Activated CD4-positive, alpha-beta T cell treated with anti-CD3 and anti-CD28 coated beads, Interleukin-2, amount 10 ng/mL, durations not matched to agents 7 days and 5 days (primary cell): ENCODE measurements around the gene CASP12. TPM values are rescaled to one million over a fixed set of nuclear protein-coding genes. Genes with fewer than 3 reads are reported as not detected.
"Not testable (repeated sequence)": the region's sequence is repeated elsewhere in the genome, so short reads cannot be mapped to it uniquely, and the experiment has no call there.

ENCODE experiments used
- CTCF ChIA-PET: fragments of 350-600 bp; sonication (Branson Sonifier 250); formaldehyde crosslinking; loops from one replicate; lab custom pipeline; 2021; ENCODE audit warnings: antibody characterized with exemption; lab: Charles Lee
- POLR2A ChIA-PET: fragments of 350-600 bp; sonication (Branson Sonifier 250); formaldehyde crosslinking; loops from one replicate; lab custom pipeline; 2021; ENCODE audit warnings: antibody characterized with exemption; lab: Charles Lee
- DNase-seq: peaks from one replicate; pipeline ENCODE4 v3.0.0-alpha.2; 2020
- H3K27ac Mint-ChIP-seq: one replicate; pipeline ENCODE4 v1.8.0; 2021; ENCODE audit warnings: mild to moderate bottlenecking, moderate library complexity, mixed read lengths
- H3K27me3 Mint-ChIP-seq: one replicate; pipeline ENCODE4 v1.8.0; 2021; ENCODE audit warnings: mixed read lengths
- H3K36me3 Mint-ChIP-seq: one replicate; pipeline ENCODE4 v1.8.0; 2021; ENCODE audit warnings: low read depth, mixed read lengths
- H3K4me1 Mint-ChIP-seq: one replicate; pipeline ENCODE4 v1.8.0; 2021; ENCODE audit warnings: mixed read lengths
- H3K4me3 Mint-ChIP-seq: one replicate; pipeline ENCODE4 v1.8.0; 2021; ENCODE audit warnings: mild to moderate bottlenecking, moderate library complexity, mixed read lengths
- H3K9me3 Mint-ChIP-seq: one replicate; pipeline ENCODE4 v1.8.0; 2021; ENCODE audit warnings: mixed read lengths
- total RNA-seq, 2 experiments: library from RNA; stranded (reverse); gene quantifications; one replicate each; pipeline ENCODE4 v1.2.3, GENCODE V29; 2021

The CASP12 gene
- total RNA-seq = not detected

DNA sequence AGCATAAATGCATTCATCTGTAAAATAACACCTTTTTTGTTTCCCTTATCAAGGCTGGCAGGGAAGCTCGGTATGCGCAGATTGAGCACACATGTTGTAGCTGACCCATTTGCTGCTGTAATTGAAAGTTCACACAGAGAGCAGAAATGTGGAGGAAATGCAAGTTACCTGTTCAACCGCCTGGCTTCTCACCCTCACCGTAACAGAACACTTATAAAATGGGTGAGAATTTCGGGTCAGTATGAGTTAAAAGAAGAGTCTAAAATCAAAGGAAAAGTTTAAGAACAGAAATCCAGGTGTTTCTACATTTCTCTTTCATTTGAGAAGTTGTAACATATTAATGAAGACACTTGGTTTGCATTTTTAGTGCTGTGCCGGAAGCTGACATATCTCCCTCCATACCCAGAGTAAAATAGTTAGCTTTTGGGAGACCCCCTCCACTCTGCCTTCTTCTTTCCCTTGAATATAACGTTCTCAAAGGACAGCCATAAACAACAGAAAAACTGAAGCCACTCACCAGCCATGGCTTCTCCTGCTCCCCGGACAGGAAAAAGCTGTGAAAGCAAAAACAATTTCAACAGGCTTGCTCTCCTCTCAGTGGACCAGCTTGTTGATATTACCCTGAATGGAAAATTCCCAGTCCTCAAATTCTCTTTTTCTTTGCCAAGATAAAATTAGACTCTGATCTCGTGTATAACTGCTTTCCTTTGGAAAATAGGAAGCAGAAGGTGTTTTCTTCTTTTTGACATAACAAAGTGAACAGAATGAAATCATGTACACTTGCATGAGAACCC, at the start of gene CASP12:
Gene CASP12 (minus strand): TSS at position 570 of the 794 bp plus-strand sequence.
- Mint-ChIP-seq H3K9me3 (peaks cover 7% of the 10 kb centered on the region), H3K27me3 (peaks cover 2% of the 10 kb centered on the region), H3K27ac (peak within 1 kb of the TSS; percentile 47), H3K4me1 (peaks cover 17% of the 10 kb centered on the region), H3K36me3 (peaks cover 7% of the 10 kb centered on the region), H3K4me3 (no peak within 1 kb of the TSS)
- ChIA-PET CTCF (interaction anchor here (1.5 kb wide), 1 partner anchor 12 kb away, joined by 3 read pairs; no protein-coding TSS in a partner anchor), POLR2A (no interaction called here)
- no peak for DNase-seq

DNA sequence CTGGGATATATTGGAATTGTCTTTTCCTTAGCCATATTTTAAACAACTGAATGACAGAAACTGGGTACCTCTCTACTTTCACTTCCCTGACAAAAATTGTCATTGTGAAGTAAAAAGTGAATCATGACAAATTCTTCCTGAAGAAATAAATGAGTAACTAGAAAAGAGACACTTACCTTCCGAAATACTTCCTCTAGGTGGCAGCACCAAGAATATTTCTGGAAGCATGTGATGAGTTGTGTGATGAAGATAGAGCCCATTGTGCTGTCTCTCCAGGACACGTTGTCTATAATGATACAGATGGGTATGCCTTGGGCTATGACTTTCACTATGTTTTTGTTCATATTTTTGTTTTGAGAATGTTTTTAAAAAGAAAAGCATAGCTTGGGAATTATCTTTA, 48.6 kb upstream of the CASP12 start:
- CTCF ChIA-PET = no interaction called here

DNA sequence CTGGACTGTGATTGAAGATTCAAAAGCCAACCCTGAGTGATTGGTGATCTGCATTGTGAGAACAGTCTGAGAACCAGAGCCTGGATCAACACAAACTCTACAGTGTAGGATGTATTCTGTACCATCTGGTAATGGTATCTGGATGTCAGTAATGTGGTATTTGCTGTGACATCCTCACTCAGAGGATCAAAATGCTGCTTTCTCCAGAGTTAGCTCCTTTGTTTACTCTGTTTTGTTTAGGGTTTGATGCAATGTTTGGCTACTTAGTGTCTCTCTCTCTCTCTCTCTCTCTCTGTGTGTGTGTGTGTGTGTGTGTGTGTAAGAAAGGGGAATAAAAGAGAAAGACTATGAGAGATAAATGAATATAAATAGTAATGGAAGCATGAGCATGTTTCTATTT, 45.8 kb upstream of the CASP12 start:
- no peaks in the 10 kb centered on the region for H3K9me3 Mint-ChIP-seq
- POLR2A ChIA-PET = interaction anchor here (0.6 kb wide), 1 partner anchor 57 kb away, joined by 3 read pairs; no protein-coding TSS in a partner anchor
- peaks cover 4% of the 10 kb centered on the region for H3K4me1 Mint-ChIP-seq
- H3K36me3 Mint-ChIP-seq = peaks cover 75% of the 10 kb centered on the region
- H3K4me3 Mint-ChIP-seq = no peak overlapping the region
- no peaks in the 10 kb centered on the region for H3K27me3 Mint-ChIP-seq
- peak overlapping the region; percentile 70 for H3K27ac Mint-ChIP-seq
- no peak for DNase-seq
- CTCF ChIA-PET = interaction anchor here (1.4 kb wide), 1 partner anchor 8 kb away, joined by 3 read pairs; no protein-coding TSS in a partner anchor

More for the DNA sequence above, 48.6 kb upstream of the CASP12 start:
- H3K9me3 Mint-ChIP-seq = no peaks in the 10 kb centered on the region
- no peak overlapping the region for H3K27ac Mint-ChIP-seq
- H3K4me3 Mint-ChIP-seq = no peak overlapping the region
- peak; percentile 51 for DNase-seq
- no peaks in the 10 kb centered on the region for H3K27me3 Mint-ChIP-seq
- peaks cover 93% of the 10 kb centered on the region for H3K36me3 Mint-ChIP-seq
- POLR2A ChIA-PET = no interaction called here
- peaks cover 4% of the 10 kb centered on the region for H3K4me1 Mint-ChIP-seq

DNA sequence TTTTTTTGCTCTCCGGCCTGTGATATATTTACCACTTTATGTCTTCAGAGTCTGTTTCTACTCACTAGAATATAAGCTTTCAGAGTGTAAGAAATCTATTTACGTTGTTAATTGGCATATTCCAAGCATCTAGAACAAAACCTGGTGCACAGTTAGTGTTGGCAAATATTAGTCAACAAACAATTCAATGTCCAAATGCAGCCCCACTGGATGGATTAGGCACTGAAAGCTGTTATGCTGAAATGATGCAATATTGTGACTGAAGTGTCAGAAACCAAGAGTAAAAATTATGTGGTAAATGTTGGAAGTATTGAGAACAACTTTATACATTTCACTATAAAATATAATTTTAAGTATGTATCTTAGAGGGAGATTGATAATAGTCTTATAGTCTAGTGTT, 45.3 kb upstream of the CASP12 start:
- ChIA-PET CTCF (no interaction called here), POLR2A (no interaction called here)
- Mint-ChIP-seq H3K9me3 (no peaks in the 10 kb centered on the region), H3K4me3 (no peak overlapping the region), H3K27ac (no peak overlapping the region), H3K4me1 (peaks cover 4% of the 10 kb centered on the region), H3K27me3 (no peaks in the 10 kb centered on the region), H3K36me3 (peaks cover 69% of the 10 kb centered on the region)
- DNase-seq = no peak

DNA sequence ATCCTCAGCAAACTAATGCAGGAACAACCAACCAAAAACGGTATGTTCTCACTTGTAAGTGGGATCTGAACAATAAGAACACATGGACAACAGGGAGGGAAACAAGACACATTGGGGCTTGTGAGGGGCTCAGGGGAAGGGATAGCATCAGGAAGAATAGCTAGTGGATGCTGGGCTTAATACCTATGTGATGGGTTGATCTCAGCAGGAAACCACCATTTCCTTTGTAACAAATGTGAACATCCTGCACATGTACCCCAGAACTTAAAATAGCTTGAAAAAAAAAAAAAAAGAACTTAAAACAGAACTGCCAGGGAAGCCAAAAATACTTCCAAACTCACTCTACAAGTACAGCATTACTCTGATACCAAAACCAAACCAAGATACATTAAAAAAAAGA, 36.3 kb upstream of the CASP12 start:
- peaks cover 50% of the 10 kb centered on the region for H3K36me3 Mint-ChIP-seq
- CTCF ChIA-PET = interaction anchor here (1.0 kb wide), 1 partner anchor 81 kb away, joined by 3 read pairs; no protein-coding TSS in a partner anchor
- peak overlapping the region; percentile 77 for H3K27ac Mint-ChIP-seq

DNA sequence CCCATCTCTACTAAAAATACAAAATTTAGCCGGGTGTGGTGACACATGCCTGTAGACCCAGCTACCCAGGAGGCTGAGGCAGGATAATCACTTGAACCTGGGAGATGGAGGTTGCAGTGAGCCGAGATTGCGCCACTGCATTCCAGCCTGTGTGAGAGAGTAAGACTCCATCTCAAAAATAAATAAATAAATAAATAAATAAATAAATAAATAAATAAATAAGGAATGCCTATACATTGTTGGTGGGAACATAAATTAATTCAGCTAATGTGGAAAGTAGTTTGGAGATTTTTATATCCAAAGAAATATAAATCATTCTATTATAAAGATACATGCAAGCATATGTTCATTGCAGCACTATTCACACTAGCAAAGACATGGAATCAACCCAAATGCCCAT, 35.8 kb upstream of the CASP12 start:
- Mint-ChIP-seq H3K27ac (peak overlapping the region; percentile 77), H3K36me3 (peaks cover 56% of the 10 kb centered on the region), H3K9me3 (peaks cover 48% of the 10 kb centered on the region), H3K4me1 (peaks cover 29% of the 10 kb centered on the region)
- CTCF ChIA-PET = interaction anchor here (1.0 kb wide), 1 partner anchor 82 kb away, joined by 3 read pairs; no protein-coding TSS in a partner anchor
- H3K27me3 Mint-ChIP-seq, DNase-seq, POLR2A ChIA-PET, H3K4me3 Mint-ChIP-seq: not testable (repeated sequence)

More for the DNA sequence above, 36.3 kb upstream of the CASP12 start:
- Mint-ChIP-seq H3K9me3 (peaks cover 43% of the 10 kb centered on the region), H3K4me1 (peaks cover 29% of the 10 kb centered on the region), H3K4me3 (peak overlapping the region; percentile 25), H3K27me3 (no peaks in the 10 kb centered on the region)
- POLR2A ChIA-PET = no interaction called here
- DNase-seq = peak; percentile 6

DNA sequence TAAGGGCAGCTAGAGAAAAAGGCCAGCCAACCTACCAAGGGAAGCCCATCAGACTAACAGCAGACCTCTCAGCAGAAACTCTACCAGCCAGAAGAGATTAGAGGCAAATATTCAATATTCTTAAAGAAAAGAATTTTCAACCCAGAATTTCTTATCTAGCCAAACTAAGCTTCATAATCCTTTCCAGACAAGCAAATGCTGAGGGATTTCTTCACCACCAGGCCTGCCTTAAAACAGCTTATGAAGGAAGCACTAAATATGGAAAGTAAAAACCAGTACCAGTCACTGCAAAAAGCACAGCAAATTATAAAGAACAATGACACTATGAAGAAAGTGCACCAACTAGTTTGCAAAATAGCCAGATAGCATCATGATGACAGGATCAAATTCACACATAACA, 30.6 kb upstream of the CASP12 start:
- ChIA-PET POLR2A (no interaction called here), CTCF (interaction anchor here (0.5 kb wide), 1 partner anchor 30 kb away, joined by 3 read pairs; no protein-coding TSS in a partner anchor)
- Mint-ChIP-seq H3K9me3 (peaks cover 55% of the 10 kb centered on the region), H3K4me1 (peaks cover 7% of the 10 kb centered on the region), H3K27me3 (no peaks in the 10 kb centered on the region), H3K4me3 (no peak overlapping the region), H3K27ac (no peak overlapping the region), H3K36me3 (peaks cover 59% of the 10 kb centered on the region)
- DNase-seq = no peak

DNA sequence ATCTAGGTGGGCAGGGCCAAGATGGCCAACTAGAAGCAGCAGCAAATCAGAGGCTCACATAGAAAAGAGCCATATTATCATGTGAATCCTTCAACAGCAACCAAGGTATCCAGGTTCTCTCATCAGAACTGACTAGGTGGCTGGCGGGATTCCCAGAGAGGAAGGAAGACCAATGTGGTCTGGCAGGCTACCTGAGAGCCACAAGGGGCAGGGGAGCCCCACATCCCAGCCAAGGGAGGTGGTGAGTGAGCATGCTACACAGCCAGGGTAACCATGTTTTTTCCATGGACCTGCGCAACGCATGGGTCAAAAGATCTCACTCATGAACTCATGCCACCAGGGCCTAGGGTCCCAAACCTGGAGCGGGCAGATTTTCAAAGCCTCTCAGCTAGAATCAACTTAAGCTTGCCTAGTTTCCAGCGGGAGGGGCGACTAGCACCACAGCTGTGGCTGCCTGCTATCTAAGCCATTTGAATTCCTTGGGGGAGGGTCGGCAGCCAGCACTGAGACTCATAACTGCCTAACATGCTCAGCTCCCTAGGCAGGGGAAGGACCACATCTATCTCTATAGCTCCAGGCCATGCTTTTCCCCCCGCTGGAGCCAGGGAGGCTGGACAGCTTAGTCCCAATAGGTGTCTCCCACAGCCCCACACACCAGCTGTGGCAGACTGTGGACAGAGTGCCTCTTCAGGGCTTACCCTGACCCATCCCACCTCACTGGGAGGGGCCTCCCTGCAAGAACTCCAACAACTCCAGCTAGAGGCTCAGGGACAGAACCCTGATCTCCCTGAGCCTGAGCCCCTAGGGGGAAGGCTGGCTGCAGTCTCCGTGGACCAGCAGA, 28.7 kb upstream of the CASP12 start:
- Mint-ChIP-seq H3K27ac (no peak overlapping the region), H3K36me3 (peaks cover 54% of the 10 kb centered on the region), H3K27me3 (no peaks in the 10 kb centered on the region), H3K4me1 (no peaks in the 10 kb centered on the region), H3K9me3 (peaks cover 48% of the 10 kb centered on the region), H3K4me3 (no peak overlapping the region)
- ChIA-PET POLR2A (no interaction called here), CTCF (no interaction called here)
- no peak for DNase-seq

DNA sequence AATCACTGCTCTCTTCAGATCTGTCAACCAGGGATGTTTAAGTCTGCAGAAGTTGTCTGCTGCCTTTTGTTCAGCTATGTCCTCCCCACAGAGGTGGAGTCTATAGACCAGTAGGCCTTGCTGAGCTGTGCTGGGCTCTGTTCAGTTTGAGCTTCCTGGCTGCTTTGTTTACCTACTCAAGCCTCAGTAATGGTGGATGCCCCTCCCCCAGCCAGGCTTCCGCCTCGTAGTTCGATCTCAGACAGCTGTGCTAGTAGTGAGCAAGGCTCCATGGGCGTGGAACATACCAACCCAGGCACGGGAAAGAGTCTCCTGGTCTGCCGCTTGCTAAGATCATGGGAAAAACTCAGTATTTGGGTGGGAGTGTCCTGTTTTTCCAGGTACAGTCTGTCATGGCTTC, 27.6 kb upstream of the CASP12 start:
- H3K4me3 Mint-ChIP-seq = no peak overlapping the region
- no peak for DNase-seq
- ChIA-PET CTCF (interaction anchor here (1.5 to 1.8 kb wide), 2 partner anchors 14 to 19 kb away, joined by 3 read pairs; no protein-coding TSS in a partner anchor), POLR2A (no interaction called here)
- H3K27ac Mint-ChIP-seq = no peak overlapping the region
- no peaks in the 10 kb centered on the region for H3K27me3 Mint-ChIP-seq
- peaks cover 44% of the 10 kb centered on the region for H3K36me3 Mint-ChIP-seq
- H3K4me1 Mint-ChIP-seq = no peaks in the 10 kb centered on the region
- peaks cover 38% of the 10 kb centered on the region for H3K9me3 Mint-ChIP-seq

DNA sequence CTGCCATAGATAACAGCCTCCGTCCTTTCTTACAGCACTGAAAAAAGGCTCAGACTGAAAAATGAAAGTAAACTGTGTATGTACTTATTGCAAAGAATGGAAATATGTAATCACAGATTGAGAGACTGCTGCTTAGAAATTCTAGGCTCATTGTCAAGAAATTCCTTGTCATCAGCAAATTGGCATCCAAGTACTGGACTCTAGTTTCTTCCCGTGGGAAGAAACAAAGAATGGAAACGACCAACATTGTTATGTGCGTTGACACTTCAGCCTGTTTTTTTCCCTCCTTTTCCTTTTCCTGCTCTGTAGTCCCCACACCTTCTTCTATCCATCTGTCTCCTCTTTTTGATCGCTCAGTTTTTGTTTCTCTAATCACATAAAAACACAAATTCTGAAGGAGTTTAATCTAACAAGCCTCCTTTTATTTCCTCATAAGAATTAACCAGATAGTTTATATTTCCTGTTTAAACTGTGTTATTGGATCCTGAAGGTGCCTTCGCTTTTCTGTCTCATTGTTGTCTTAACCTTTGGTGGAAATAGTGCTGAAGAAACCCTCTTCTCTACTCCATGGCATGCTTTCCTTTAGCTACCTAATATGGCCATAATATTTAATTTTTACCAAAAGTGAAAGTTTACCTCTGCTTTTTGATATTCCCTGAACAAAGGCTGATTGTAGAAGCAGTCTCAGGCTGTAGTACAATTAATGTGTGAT, 20.0 kb upstream of the CASP12 start:
- DNase-seq = no peak
- CTCF ChIA-PET = no interaction called here
- Mint-ChIP-seq H3K36me3 (peaks cover 6% of the 10 kb centered on the region), H3K9me3 (peaks cover 7% of the 10 kb centered on the region), H3K27me3 (no peaks in the 10 kb centered on the region), H3K27ac (peak overlapping the region; percentile 95), H3K4me1 (peaks cover 48% of the 10 kb centered on the region), H3K4me3 (peak overlapping the region; percentile 84)
- POLR2A ChIA-PET = no interaction called here

DNA sequence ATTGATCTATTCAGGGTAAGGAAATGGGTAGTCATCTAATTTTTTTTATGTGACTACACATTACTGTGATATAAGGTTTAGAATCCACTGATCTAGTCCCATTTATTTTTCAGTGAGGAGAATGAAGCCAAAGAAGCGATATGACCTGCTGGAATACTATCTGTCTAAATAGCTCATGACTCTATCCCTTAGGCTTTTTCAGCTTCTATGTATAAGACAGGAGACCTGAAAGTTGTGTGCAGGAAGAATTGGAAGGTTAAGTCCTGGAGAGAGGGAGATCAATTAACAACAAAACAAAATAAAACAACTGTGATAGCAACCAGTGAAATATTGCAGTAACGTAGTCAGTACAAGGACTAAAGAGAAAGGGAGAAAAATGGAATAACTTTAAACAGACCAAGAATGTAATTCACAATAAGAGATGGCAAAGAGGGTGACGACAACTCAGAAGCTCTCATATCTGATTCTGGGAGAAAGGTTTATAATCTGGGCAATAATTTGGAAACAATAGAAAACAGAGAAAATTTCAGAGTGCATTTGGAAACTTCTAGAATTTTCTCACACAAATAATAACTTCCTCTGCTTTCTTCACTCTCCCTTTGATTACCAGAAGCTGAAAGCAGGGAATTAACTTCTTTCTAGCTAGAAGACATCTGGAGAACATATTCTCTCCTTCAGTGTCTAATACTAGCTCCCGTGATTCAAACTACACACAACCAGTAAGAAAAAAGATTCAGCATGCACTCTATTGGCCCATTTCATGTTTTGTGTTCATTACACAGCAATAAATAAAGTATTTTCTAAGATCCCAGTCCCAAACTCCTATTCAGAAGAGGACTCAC, 19.2 kb upstream of the CASP12 start:
- H3K27ac Mint-ChIP-seq = peak overlapping the region; percentile 95
- H3K4me3 Mint-ChIP-seq = peak overlapping the region; percentile 84
- no peak for DNase-seq
- ChIA-PET POLR2A (interaction anchor here (0.6 kb wide), 1 partner anchor 51 kb away, joined by 3 read pairs; the partner anchor contains the start of gene CASP4), CTCF (interaction anchor here (0.6 to 1.0 kb wide), 2 partner anchors 10 to 82 kb away, joined by 3 read pairs; no protein-coding TSS in a partner anchor)
- peaks cover 5% of the 10 kb centered on the region for H3K36me3 Mint-ChIP-seq
- H3K27me3 Mint-ChIP-seq = no peaks in the 10 kb centered on the region
- peaks cover 49% of the 10 kb centered on the region for H3K4me1 Mint-ChIP-seq
- H3K9me3 Mint-ChIP-seq = peaks cover 5% of the 10 kb centered on the region
